8988T (cell line): ENCODE measurements around the gene ICE2.

Source experiments
- DNase-seq: peaks from one replicate; pipeline ENCODE4 v3.0.0; 2011

ICE2 gene, protein sequence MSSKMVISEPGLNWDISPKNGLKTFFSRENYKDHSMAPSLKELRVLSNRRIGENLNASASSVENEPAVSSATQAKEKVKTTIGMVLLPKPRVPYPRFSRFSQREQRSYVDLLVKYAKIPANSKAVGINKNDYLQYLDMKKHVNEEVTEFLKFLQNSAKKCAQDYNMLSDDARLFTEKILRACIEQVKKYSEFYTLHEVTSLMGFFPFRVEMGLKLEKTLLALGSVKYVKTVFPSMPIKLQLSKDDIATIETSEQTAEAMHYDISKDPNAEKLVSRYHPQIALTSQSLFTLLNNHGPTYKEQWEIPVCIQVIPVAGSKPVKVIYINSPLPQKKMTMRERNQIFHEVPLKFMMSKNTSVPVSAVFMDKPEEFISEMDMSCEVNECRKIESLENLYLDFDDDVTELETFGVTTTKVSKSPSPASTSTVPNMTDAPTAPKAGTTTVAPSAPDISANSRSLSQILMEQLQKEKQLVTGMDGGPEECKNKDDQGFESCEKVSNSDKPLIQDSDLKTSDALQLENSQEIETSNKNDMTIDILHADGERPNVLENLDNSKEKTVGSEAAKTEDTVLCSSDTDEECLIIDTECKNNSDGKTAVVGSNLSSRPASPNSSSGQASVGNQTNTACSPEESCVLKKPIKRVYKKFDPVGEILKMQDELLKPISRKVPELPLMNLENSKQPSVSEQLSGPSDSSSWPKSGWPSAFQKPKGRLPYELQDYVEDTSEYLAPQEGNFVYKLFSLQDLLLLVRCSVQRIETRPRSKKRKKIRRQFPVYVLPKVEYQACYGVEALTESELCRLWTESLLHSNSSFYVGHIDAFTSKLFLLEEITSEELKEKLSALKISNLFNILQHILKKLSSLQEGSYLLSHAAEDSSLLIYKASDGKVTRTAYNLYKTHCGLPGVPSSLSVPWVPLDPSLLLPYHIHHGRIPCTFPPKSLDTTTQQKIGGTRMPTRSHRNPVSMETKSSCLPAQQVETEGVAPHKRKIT

DNA sequence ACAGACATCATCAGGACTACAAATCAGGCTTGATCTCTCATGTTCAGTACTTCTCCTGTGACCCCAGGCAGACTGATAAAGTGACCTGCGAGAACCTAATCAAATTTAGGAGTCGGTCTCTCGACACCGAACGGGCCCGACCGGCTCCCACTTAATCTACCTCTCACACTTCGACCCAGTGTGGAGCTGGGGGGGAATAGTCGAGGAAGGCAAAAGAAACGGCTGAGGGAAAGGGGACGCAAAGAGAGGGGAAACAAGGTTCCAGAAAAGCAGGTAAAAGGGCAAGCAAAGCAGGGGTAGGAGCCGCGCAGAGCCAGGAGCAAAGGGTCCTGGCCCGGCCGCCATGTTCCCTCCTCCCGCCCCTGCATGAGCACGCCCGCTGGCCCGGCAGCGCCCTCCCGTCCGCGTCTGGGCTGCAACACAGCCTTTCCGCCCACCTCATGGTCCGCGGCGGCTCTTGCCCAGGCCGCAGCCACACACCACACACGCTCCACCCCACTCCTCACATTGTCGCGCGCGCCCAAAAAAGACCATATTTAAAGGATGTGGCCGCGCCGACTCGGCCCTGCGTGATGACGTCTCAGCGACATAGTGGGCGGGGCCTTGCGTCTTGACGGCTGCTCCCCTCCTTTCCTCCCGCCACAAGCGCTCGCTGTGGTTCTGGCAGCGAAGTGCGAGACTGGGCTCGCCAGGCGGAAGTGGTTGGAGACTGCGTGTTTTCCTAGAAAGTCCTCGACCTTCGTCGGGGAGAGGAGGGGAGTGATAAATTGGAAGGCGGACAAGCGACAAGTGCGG lies at the start of gene ICE2:
Gene ICE2 (minus strand): TSS at position 577 of the 795 bp plus-strand sequence. CDS start 1,165 bp downstream, outside the sequence.
- DNase-seq, result peak; percentile 37

DNA sequence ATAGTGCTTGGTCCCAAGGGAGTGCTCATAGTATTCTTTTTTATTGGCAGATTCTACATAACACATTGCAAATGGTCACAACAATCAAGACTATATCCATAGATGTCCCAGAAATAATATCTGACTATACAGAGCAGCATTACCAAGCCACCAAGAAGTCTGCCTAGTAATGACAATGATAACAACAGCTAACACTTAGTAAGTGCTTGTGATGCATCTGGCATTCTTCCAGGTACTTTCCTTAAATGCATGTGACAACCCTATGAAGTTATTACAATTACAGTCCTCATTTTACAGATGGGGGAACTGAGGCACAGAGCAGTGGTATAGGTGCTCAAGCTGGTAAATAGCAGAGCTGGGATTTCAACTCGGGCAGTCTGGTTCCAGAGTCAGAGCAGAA lies 49.6 kb upstream of the ICE2 start:
- no peak for DNase-seq

DNA sequence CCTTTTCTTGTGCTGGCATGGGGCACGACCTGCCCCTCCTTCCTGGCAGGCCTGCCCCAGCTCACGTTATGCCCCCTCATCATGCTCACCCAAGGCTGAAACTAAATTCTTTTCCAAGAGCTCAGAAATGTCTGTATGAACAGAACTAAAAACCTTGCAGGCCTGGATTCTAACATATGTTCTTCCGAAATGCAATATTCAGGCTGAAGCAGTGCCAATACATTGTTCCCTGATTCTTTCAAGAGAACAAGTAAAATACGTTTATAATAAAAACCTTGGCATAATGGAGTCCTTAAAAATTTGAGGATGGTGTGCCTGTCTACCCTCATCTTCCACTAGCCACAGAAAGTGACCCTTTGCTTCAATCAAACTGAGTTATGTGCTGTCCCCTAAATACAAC lies 48.5 kb upstream of the ICE2 start:
- DNase-seq, result no peak

DNA sequence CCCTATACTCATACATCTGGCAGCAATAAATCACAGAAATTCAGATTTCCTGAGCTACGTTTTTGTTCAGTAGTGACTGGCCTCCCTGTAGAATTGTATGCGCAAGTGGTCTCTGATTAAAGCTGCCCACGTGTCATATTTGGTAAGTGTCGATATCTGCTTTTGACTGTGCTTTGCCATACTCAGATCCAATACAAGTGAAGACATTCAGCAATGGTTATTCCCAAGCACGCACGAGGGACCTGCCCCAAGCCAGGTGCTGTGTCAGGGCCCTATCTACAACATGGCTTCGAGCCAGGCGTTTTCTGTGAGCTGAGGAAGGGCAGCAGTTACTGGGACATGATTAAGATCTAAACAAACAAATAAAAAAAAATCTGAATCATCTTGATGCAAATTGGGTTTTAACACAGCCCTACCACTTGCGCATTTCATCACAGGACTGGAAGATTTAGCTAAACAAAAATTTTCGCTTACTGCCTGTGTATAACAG lies 47.2 kb upstream of the ICE2 start:
- DNase-seq, result no peak

DNA sequence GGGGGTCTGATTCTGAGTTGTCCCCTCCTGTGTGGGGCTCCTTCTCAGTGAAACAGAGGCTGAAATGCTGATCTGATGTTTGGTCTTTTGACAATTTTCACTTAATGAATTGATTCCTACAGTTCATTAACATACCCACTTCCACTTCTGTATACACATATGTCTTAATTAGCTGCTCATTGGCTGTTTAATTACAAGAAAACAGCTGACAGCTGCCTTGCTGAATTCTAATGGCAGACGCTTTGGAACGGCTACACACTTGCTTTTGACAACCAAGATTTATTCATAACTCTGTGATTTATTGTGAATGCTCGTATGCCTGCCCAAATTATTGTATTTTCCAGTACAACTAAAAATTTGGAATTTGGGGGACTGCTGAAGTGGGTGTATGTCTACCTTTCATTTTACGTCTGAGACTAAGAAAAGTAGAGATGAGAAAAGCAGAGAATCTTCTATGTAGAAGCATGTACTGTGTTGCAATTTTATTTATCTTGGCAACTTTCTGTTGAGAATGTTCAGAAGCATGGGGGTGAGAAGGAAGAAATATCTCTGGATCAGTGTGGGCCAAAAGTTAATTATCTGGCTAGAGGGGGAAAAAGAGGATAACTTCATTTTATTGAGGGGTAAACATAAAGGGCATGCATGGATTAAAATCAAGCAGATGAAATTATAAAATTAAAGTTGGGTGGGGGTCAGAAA lies 46.5 kb upstream of the ICE2 start:
- no peak for DNase-seq

DNA sequence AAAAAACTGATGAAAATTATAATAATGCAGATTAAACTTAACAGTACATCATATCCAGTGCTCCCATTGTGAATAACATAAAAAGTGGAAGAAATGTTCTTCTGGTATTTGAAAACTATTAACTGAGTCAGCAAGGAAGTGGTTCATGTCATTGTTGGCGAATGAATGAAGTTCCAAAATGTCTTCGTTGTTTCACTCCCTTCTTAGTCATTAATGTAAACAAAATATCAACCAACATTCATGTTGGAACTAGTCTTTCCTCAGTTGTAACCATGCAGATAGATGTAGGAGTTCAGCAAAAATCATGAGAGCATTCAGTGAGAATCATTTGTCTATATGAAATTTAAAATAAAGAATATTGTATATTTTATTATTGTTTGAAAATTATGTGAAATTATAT lies 44.1 kb upstream of the ICE2 start:
- no peak for DNase-seq

DNA sequence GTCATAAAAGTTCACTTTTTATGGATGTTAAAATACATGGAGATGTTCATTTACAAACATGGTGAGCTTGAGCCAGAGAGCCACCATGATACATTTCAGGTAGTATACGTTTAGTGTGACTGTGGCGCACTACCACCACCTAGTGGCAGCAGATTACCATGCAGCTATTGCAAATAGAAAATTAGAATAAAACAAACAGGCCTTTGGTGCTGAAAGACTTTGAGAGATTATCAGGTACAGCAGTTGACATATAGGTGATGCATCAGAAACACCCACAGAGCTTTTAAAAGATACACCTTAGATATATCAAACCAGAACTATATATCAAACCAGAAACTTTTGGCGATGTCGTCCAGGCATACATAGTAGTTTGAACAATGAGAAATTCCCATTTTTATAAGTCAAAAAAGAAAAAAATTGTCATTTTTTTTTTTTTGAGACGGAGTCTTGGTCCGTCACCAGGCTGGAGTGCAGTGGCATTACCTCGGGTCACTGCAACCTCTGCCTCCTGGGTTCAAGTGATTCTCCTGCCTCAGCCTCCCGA lies 42.0 kb upstream of the ICE2 start:
- no peak for DNase-seq

DNA sequence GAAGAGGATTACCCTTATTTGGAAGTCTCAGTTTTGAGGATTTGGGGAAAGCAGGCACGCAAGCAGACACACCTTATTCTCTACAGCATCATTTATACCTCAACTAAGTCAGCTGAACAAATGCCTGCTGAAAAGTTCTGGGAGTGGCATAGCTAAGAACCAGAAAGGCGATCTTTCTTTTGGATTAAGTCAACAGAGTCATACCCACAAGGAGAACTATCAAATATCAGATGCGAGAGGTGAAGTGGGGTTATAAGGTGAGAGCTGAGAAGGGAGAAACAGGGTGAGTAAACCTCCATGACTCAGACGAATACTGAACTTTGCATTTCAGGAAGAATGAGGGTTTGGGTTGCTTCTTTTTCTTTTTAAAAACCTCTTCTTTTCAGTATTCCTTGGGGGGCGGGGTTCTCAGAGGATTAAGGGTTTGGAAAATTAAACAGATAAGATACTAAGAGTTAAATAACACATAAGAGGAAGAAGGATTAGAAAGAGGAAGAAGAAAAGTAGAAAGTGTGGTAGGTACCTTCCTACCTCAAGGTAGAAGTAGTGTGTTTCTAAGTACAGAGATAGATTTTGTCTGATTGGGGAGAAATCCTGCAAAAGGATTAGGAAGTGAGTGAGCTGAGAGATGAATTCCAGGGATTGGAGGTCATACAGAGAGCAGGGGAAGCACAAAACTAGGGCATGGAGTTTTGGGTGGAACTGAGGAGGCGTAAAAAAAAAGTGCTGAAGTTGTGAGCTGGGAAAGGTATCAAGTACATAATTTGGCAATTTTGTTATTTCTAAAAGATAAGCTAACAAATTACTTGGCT lies 41.3 kb upstream of the ICE2 start:
- DNase-seq, result no peak

DNA sequence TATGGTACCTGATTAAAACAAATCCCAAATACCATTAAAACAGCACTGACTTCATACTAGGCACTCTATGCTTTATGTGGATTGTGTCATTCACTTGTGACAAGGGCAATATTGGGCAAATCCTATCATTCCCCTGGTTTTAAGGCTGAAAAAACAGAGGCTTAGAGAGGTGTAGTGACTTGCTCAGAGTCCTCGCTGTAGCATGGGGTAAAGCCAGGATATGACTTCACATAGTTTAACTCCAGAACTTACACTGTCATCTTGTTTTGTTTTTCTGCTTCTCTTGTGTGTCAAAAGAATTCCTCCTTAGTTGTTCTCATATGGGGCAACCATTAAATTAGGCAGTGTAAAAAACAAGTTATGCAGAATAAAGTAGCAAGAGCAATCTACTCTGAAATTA lies 40.3 kb upstream of the ICE2 start:
- DNase-seq, result no peak

DNA sequence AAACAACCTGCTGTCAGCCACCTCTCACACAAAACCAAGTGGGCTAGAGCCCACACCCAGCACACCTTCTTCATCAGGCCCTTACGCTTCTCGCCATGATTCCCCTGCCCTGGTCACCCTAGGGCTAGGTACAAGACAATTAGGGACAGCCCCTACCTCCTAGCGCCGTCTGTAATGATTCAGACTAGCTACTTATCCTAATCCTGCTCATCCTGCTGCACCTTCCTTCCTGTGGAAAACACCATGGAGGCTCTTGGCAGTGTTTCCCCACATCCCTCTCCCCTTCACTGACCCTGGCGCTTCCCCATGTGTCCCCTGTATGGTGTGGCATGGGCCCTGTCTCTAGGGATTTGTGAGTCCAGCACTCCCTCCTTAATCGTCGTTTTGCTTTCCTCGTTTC lies 39.6 kb upstream of the ICE2 start:
- DNase-seq, result no peak

DNA sequence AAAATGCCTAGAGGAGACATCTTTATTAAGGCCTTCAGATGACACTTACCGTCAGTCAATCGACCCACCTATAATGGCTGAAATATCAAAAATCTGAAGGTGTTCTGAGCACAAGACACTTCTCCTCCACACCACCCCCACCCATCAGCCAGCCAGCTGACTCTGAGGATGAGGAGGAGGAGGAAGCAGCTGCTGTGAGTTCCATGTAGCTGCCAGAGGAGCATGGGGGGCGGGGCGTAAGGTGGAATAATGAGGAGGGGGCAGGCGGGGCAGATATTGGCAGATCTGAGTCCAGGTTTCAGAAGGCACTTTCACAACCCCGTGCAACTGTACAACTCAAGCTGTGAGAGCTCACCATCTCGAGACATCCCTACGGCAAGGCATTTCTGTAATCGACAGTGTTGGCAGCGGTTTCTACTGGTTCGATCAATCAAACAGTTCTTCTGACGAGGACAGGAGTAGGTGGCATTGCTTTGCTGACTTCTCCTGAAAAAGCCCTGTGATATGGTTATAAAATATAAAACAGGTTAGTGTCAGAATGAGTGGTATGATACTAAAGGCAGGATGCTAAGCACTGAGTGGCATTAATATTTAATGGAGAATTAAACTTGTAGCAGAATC lies 35.4 kb upstream of the ICE2 start:
- DNase-seq, result no peak

DNA sequence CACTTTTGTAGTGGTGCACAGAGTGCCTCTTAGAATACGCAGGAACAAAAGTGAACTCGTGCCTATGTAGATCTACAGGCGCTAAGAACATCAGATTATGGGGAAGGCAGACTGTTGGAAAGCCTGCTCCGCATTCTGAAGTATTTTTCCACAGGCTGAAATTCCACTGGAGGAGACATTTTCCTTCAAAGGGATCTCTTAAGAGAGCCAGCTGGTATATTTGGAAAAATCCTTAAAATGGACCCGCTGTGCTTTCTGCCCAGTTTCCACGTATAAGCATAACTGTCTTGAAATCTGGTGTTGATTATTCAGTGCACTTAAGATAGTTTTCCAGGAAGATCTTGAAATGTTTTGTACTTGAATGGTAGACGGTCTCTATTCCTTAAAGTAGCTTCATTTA lies 34.7 kb upstream of the ICE2 start:
- DNase-seq, result no peak

DNA sequence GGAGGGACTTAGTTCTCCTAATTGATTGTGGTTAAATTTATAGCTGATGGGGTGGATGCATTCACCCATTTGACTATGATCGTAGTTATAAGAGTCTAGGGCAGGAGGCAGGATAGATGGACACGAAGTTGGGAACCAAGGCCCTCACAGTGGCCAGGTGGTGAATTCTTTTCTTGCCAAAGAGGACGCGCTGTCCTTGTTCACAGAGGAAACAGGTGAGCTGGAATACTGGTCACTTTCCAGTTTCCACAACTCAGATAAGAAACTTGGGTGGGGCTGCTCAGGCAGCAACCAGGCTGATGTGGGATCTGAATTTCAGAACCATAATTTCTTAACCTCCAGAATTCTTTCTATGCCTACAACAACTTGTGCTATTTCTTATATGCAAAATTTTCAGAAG lies 34.0 kb upstream of the ICE2 start:
- DNase-seq, result no peak

DNA sequence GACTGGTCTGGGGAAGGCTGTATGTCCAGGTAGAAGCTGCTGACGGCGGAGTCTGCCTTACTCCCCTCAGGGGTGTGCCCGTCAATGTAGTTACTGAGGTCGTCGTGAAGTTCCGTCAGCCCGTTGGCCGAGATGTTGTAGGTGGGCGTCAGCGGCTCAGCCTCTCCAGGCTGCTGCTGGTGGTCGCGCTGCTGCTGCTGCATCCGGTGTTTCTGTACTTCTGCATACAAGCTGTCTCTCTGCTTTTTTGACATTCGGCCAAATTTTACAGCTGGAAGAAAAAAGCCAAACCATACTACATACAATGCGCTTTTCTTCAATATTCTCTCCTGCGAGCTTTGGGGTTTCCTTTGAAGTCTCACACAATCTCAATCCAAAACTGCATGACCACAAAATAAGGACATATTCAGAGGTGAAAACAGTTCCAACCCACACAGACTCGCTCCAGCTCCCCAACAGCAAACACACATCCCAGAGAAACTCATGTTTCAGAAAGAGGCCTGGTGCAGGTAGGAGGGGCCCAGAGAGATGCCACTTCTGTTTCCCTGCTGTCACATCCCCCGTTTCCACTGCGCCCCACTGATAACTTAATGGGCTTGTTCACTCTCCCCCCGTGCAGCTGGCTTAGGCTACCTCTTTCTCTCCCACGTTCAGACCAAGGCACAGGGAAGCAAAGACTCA lies 32.5 kb upstream of the ICE2 start:
- DNase-seq, result no peak

DNA sequence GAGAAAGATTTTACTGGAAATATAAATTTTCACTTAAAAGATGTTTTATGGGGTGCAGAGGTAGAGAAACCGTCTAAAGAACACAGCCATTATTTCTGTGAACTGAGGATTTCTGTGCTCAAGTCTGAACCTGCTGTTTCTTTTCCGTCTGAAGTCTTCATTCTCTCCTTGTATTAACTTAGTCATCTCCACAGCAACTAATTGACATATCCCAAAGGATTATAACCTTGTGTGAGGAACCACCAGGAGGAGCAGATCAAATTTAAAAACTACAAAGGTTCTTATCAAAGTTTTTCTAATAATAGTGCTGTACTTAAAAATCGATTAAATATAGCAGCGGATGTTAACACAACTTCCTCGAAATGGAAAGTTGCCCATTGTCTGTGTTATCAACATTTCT lies 31.1 kb upstream of the ICE2 start:
- DNase-seq, result no peak

DNA sequence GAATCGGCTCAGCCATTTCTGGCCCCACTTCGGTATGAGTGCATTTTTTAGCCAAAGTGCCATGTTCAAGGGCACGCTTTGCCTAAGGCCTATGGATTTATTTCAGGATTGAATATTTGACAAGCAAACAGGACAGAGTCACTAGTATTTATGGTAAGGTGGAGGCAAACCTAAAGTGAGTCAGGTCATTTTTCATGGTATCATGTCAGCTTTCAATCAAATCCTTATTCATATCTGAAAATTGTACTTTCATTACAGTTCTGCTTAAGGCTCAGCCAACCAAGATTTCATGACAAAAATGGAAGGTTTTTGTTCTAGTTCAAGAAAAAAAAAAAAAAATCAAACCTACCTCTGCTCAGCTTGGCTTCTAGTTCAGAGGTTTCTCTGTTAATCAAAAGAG lies 30.5 kb upstream of the ICE2 start:
- no peak for DNase-seq

DNA sequence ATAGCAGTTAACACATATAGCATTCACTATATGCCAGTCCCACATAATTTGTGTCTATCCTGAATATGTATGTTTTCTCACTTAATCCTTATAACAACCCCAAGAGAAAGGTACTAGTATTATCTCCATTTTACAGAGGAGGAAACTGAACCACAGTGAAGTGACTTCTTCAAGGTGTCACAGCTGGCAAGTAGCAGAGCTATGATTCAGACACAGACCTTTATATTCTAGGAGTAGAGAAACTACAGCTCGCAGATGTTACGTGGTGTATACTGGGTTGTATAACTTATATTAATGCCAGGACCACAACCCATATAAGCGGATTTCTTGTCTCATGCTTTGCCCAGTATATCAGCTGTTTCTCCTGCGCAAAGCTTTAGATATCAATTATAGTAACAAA lies 29.5 kb upstream of the ICE2 start:
- no peak for DNase-seq

DNA sequence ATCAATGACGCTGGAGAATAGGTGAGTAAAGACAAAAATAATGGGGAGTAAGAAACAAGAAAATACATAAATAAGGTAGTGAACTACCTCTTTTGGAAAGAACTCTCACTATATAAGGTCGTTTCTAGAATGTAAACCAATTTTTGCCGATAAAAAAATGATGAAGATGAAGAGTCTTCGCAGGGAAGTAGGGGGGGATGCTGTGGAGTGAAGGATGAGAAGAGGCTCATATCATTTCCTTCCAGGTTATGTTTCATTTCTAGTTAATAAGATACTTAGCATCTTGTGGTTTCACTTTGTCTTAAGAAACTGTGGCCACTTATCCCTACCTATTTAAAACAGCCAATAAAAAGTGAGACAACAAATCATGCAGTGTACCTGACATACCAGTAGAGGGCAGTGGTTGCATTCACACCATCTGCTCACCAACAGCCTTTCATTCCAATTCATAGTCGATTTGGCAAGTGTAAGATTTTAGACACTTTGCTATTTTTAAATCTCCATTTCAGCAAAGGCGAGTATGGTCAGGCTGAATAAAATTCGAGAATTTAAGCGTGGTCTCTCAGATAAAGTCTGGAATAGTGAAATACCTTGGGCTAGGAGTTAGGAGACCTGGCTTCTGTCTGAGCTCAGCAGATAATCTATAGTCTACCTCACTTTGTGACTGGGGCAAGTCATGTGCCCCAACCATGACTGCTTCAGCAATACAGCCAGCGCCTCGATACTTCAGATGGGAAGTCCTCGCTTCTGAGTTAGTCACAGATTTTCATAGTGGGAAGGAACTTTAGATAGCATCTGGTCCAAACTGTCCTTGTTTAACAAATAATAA lies 28.9 kb upstream of the ICE2 start:
- DNase-seq, result no peak

DNA sequence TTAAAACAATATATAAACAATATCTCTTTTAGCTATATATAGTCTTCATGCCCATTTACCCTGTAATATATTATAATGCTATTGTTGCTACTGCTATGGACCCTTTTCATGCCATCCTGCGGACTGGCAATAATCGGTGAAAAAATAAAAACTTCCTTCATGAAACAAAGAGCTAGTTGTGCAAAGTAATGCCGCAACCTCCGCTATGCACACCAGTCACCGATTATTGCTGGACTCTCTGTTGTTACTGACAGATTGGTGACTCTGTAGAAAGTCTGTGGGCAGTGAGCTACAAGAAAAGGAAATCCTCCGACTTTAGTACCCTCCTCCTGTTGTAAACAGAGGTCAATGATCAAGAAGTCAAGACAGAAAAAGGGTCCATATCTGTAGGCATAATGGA lies 17.9 kb upstream of the ICE2 start:
- DNase-seq, result no peak
